K562 (cell line): Measurements from ENCODE around the gene DEPDC1B. TPM values are rescaled to one million over a fixed set of nuclear protein-coding genes. Genes with fewer than 3 reads are reported as not detected.

Experiments
- POLR3G ChIP-seq: IDR thresholded peaks from 2 replicates; pipeline ENCODE4 v1.6.1; 2011; ENCODE audit not compliant: insufficient read length, insufficient replicate concordance; ENCODE audit errors: extremely low read depth
- SAP30 ChIP-seq: fragments of 200-600 bp; sonication (generic); IDR thresholded peaks from 2 replicates; pipeline ENCODE4 v1.6.1; 2012; ENCODE audit warnings: borderline replicate concordance, low read depth, mild to moderate bottlenecking, moderate library complexity, low read length, control low read depth, inconsistent platforms; ENCODE audit not compliant: insufficient read depth, poor library complexity, severe bottlenecking
- SMAD2 ChIP-seq: fragments of 150-350 bp; IDR thresholded peaks from 2 replicates; pipeline ENCODE4 v1.6.1; 2014; ENCODE audit warnings: low read depth, mild to moderate bottlenecking, low read length
- STAG1 ChIP-seq: sonication (generic); formaldehyde crosslinking; IDR thresholded peaks from 2 replicates; pipeline ENCODE4 v1.5.0; 2020; ENCODE audit warnings: missing genetic modification reagents, borderline replicate concordance
- ZNF282 ChIP-seq: sonication (generic); formaldehyde crosslinking; IDR thresholded peaks from 2 replicates; pipeline ENCODE4 v1.8.1; 2023; ENCODE audit warnings: missing genetic modification reagents
- polyA plus RNA-seq, 8 experiments: library from polyadenylated mRNA; depleted of rRNA in 4 of 8; stranded (reverse) in 5 of 8; unstranded in 3 of 8; fragments of >200 nt; fragmentation: Nextera tagmentation in 2 of 8; fragmentation: Illumina TruSeq in 1 of 8; extraction: Ambion mirVana in 2 of 8; extraction: Trizol in 1 of 8; gene quantifications; 2 replicates each; pipeline versions ENCODE4 v1.2.1 to v1.2.3, GENCODE V29; 2011 to 2014; ENCODE audit warnings: inconsistent platforms in 1 of 8, missing spikeins in 1 of 8
- total RNA-seq, 7 experiments: library from RNA; depleted of rRNA in 6 of 7; stranded (reverse); fragments of >200 nt in 6 of 7; fragmentation: Illumina TruSeq in 2 of 7; extraction: Trizol in 2 of 7; gene quantifications; 2 replicates each; pipeline versions ENCODE4 v1.2.1 to v1.2.3, GENCODE V29; 2011 to 2021; ENCODE audit warnings: low replicate concordance in 1 of 7
- TF ChIP-seq, protein P1 (sequence below), 2 experiments: IDR thresholded peaks in 1 of 2; conservative IDR thresholded peaks in 1 of 2; 2 replicates each; pipeline ENCODE4 v1.6.1; 2016; ENCODE audit warnings: low read depth in 2 of 2, mild to moderate bottlenecking in 1 of 2, missing compliant biosample characterization in 1 of 2, missing genetic modification characterization in 1 of 2, moderate library complexity in 1 of 2
- TF ChIP-seq, protein P2 (sequence below): fragments of 250-450 bp; sonication (Bioruptor Pico); IDR thresholded peaks from 2 replicates; pipeline ENCODE4 v1.8.0; 2022; ENCODE audit warnings: inconsistent platforms, mild to moderate bottlenecking, moderate library complexity, borderline replicate concordance
- TF ChIP-seq, protein P3 (sequence below), 2 experiments: fragments of 450-650 bp in 1 of 2; sonication (generic) in 1 of 2; formaldehyde crosslinking in 1 of 2; IDR thresholded peaks; 2 replicates each; pipeline versions ENCODE4 v1.7.1 to v1.9.0; 2016 to 2022; ENCODE audit warnings: inconsistent platforms in 1 of 2, mild to moderate bottlenecking in 1 of 2, missing genetic modification reagents in 1 of 2
- TF ChIP-seq, protein P4 (sequence below): sonication (generic); formaldehyde crosslinking; IDR thresholded peaks from 2 replicates; pipeline ENCODE4 v1.5.0; 2020; ENCODE audit warnings: missing genetic modification reagents

The DEPDC1B gene
- total and polyA plus RNA-seq, 9 of the 15 experiments (the other 6 are each of a cell fraction or from before 2014, with no cell fraction given): 36.0 to 67.2 (median 44.5) TPM

DNA sequence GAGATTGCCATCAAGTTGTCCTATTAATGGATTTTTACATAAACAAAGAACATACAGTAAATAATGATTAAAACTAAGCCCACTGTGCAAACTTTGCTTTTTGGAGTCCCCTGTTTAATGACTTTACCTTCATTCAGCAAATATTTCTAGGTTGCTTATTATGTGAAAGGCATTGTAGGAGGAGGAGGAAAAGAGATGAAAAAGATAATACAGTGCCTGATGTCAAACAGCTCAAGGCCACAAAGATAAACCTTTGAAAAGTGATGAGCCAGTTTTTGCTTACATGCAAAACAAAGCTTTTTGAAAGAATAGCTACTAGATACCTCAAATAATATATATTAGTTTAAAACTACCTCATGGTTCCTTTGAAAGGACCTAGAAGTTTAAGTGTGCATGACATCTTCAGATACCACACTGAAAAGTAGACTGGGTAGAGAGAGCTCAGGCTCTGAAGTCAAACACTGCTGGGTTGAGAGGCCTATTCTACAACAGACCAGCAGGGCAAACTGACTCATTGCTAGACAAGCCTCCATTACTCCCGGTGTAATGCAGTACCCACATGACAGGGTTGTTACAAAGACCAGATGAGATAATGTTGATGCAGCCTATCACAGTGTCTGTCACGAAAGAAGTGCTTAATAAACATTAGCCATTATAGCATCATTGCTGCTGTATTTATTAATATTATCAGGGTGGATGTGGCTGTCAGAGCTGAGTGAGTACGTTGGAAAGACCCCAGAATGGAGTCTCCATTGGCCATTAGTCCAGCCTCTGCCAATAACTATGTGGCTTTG is 11.8 kb downstream of the DEPDC1B start (continued):
- TF ChIP-seq, protein P1, sequence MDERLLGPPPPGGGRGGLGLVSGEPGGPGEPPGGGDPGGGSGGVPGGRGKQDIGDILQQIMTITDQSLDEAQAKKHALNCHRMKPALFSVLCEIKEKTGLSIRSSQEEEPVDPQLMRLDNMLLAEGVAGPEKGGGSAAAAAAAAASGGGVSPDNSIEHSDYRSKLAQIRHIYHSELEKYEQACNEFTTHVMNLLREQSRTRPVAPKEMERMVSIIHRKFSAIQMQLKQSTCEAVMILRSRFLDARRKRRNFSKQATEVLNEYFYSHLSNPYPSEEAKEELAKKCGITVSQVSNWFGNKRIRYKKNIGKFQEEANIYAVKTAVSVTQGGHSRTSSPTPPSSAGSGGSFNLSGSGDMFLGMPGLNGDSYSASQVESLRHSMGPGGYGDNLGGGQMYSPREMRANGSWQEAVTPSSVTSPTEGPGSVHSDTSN (CRISPR knock-in tag; IDR thresholded peaks at IDR 0.05; ENCODE audit: low read depth): no peak
- TF ChIP-seq, protein P1 (tag; conservative IDR thresholded peaks at IDR 0.05; ENCODE audit: low read depth): peak; percentile 30; the same call in 1 of the 2 replicates
- TF ChIP-seq POLR3G (no peak), SAP30 (no peak), STAG1 (CRISPR knock-in tag) (no peak), SMAD2 (no peak), ZNF282 (no peak)
- TF ChIP-seq, protein P2, sequence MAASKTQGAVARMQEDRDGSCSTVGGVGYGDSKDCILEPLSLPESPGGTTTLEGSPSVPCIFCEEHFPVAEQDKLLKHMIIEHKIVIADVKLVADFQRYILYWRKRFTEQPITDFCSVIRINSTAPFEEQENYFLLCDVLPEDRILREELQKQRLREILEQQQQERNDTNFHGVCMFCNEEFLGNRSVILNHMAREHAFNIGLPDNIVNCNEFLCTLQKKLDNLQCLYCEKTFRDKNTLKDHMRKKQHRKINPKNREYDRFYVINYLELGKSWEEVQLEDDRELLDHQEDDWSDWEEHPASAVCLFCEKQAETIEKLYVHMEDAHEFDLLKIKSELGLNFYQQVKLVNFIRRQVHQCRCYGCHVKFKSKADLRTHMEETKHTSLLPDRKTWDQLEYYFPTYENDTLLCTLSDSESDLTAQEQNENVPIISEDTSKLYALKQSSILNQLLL (CRISPR knock-in tag): no peak
- TF ChIP-seq, protein P3, sequence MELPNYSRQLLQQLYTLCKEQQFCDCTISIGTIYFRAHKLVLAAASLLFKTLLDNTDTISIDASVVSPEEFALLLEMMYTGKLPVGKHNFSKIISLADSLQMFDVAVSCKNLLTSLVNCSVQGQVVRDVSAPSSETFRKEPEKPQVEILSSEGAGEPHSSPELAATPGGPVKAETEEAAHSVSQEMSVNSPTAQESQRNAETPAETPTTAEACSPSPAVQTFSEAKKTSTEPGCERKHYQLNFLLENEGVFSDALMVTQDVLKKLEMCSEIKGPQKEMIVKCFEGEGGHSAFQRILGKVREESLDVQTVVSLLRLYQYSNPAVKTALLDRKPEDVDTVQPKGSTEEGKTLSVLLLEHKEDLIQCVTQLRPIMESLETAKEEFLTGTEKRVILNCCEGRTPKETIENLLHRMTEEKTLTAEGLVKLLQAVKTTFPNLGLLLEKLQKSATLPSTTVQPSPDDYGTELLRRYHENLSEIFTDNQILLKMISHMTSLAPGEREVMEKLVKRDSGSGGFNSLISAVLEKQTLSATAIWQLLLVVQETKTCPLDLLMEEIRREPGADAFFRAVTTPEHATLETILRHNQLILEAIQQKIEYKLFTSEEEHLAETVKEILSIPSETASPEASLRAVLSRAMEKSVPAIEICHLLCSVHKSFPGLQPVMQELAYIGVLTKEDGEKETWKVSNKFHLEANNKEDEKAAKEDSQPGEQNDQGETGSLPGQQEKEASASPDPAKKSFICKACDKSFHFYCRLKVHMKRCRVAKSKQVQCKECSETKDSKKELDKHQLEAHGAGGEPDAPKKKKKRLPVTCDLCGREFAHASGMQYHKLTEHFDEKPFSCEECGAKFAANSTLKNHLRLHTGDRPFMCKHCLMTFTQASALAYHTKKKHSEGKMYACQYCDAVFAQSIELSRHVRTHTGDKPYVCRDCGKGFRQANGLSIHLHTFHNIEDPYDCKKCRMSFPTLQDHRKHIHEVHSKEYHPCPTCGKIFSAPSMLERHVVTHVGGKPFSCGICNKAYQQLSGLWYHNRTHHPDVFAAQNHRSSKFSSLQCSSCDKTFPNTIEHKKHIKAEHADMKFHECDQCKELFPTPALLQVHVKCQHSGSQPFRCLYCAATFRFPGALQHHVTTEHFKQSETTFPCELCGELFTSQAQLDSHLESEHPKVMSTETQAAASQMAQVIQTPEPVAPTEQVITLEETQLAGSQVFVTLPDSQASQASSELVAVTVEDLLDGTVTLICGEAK (IDR thresholded peaks at IDR 0.05): no peak
- TF ChIP-seq, protein P3 (CRISPR knock-in tag; IDR thresholded peaks at IDR 0.05): no peak
- TF ChIP-seq, protein P4, sequence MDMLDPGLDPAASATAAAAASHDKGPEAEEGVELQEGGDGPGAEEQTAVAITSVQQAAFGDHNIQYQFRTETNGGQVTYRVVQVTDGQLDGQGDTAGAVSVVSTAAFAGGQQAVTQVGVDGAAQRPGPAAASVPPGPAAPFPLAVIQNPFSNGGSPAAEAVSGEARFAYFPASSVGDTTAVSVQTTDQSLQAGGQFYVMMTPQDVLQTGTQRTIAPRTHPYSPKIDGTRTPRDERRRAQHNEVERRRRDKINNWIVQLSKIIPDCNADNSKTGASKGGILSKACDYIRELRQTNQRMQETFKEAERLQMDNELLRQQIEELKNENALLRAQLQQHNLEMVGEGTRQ (CRISPR knock-in tag): peak; percentile 38
